ENCODE data around the gene CLPTM1L.

The CLPTM1L gene, protein sequence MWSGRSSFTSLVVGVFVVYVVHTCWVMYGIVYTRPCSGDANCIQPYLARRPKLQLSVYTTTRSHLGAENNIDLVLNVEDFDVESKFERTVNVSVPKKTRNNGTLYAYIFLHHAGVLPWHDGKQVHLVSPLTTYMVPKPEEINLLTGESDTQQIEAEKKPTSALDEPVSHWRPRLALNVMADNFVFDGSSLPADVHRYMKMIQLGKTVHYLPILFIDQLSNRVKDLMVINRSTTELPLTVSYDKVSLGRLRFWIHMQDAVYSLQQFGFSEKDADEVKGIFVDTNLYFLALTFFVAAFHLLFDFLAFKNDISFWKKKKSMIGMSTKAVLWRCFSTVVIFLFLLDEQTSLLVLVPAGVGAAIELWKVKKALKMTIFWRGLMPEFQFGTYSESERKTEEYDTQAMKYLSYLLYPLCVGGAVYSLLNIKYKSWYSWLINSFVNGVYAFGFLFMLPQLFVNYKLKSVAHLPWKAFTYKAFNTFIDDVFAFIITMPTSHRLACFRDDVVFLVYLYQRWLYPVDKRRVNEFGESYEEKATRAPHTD

DNA sequence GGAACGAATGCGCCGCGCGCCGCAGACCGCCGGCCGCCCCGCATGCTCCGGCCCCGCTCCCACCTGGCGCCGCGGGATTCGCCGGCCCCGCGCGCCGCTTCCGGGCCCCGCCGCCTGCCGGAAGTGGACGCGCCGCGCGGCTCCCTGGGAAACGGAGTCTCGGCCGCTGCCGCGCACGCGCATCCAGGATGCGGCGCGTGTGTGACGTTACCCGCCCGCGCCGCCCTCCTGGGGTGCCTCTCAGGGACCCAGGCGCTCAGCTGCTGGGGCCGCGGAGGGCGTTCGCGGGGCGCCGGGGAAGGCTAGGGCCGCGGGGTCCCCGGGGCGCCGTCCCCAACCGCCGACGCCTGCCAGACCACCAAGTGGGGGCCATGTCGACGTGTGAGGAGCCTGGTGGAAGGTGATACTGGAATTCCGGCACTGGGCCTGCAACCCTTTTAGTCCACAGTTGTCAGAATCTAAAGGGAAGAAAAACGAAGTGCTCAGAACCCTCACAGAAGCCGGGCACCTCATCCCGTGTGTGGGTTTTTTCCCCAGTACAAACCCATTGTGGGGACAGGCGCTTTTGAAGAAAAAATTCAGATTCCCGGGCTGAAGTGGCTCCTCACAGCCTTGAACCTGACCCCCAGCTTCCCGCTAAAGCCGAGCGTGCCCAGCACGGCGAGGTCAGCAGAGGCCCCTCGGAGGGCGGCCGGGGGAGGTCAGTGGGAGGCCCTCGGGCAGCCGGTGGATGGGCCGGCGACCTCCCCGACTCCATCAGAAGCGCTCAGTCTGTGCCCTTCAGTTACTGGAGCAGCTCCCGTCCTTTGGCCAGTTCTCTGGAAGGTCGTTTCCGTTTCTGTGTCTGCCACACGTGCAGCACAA lies at the start of gene CLPTM1L:
CLPTM1L (minus strand) TSS at position 125 of the 864 bp plus-strand sequence. CDS start 258 bp downstream, outside the sequence.
- Histone ChIP-seq H3K36me3 (ENCODE audit: insufficient read depth, low read length) (peaks cover 14% of the 10 kb centered on the region; the same call in 1 of the 2 replicates), H3K4me1 (ENCODE audit: insufficient read depth, low read length) (no peaks in the 10 kb centered on the region; the same call in 1 of the 2 replicates), H3K9me3 (ENCODE audit: control insufficient read depth, insufficient read depth, low read length) (no peaks in the 10 kb centered on the region), H3K9ac (ENCODE audit: low read depth, low read length) (peak within 1 kb of the TSS; percentile 96)

- Histone ChIP-seq H3K36me3 (ENCODE audit: insufficient read depth, low read length) (no peaks in the 10 kb centered on the region), H3K9me3 (ENCODE audit: control insufficient read depth, insufficient read depth, low read length) (no peaks in the 10 kb centered on the region), H3K9ac (ENCODE audit: low read depth, low read length) (no peak overlapping the region), H3K4me1 (ENCODE audit: insufficient read depth, low read length) (no peaks in the 10 kb centered on the region)
These were observed 48.9 kb upstream of the CLPTM1L start for GRCh38 chr5:1393571-1394501.

- Histone ChIP-seq H3K36me3 (ENCODE audit: insufficient read depth, low read length) (no peaks in the 10 kb centered on the region), H3K9me3 (ENCODE audit: control insufficient read depth, insufficient read depth, low read length) (no peaks in the 10 kb centered on the region), H3K9ac (ENCODE audit: low read depth, low read length) (no peak overlapping the region), H3K4me1 (ENCODE audit: insufficient read depth, low read length) (no peaks in the 10 kb centered on the region)
These were observed 48.1 kb upstream of the CLPTM1L start for GRCh38 chr5:1392801-1393565.

DNA sequence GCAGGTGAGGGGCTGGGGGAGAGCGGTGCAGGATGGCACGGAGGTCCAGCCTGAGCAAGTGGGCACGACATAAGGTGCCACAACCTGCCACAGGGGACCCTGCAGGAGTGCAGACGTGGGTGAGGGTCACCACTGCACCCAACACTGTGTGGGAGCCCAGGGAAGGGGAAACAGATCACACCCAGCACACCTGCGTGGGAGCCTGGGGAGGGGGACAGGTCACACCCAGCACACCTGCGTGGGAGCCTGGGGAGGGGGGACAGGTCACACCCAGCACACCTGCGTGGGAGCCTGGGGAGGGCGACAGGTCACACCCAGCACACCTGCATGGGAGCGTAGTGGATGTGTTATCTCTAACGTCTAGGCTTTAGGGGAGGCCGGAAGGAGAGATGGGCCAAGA lies 47.4 kb upstream of the CLPTM1L start:
- Histone ChIP-seq H3K9ac (ENCODE audit: low read depth, low read length) (no peak overlapping the region), H3K4me1 (ENCODE audit: insufficient read depth, low read length) (no peaks in the 10 kb centered on the region), H3K9me3 (ENCODE audit: control insufficient read depth, insufficient read depth, low read length) (no peaks in the 10 kb centered on the region), H3K36me3 (ENCODE audit: insufficient read depth, low read length) (no peaks in the 10 kb centered on the region)

DNA sequence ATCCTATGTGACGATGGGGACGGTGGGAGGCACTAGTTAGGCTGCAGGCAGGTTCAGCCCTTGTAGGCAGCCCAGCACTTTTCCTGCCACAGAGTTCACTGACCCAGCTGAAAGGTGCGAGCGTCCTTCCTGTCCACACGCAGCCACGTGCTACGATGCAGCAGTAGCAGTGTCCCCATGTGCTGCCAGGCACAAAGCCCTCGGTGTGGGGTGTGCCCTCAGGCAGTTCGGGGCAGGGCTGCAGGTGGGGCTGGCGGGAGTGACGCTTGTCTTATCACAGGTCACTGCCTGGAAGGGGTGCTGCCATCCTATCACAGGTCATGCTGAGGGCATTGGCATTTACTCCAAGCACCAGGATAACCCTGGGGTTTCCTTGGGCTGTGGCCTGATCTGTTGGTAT lies 46.8 kb upstream of the CLPTM1L start:
- no peaks in the 10 kb centered on the region for H3K36me3 ChIP-seq (ENCODE audit: insufficient read depth, low read length)
- H3K4me1 ChIP-seq (ENCODE audit: insufficient read depth, low read length), result no peaks in the 10 kb centered on the region
- no peak overlapping the region for H3K9ac ChIP-seq (ENCODE audit: low read depth, low read length)
- no peaks in the 10 kb centered on the region for H3K9me3 ChIP-seq (ENCODE audit: control insufficient read depth, insufficient read depth, low read length)

DNA sequence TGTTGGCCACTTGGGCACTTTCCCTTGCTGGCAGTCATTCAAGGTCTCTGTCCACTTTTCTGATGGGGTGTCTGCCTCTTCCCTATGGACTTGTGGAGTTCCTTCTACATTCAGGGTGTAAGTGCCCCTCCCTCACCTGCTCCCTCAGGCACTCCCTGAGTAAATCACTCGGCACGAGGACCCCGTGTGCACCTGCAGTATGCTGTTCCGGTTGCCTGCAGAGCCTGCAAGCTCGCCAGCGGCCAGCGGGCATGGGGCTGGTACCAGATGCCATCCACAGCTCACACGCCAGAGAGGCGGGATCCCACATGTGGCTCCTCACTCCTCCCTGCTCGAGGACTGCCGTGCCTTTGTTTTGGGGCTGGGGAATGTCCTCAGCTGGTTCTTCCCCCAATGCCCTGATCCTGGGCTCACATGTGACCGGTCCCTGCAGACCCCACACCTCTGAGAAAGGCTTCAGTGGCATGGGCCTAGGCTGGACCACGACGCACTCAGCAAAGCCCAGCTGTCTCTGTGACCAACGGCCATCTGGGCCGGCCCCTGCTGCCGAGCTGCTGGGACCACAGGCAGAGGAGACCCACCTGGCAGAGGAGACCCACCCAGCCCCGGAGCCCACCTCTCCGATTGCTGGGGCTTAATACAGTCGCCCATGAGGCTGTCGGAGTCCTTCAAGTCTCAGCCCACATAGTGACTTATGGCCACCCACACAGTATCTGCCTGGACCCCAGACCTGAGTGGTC lies 46.1 kb upstream of the CLPTM1L start:
- no peaks in the 10 kb centered on the region for H3K9me3 ChIP-seq (ENCODE audit: control insufficient read depth, insufficient read depth, low read length)
- no peaks in the 10 kb centered on the region for H3K36me3 ChIP-seq (ENCODE audit: insufficient read depth, low read length)
- H3K9ac ChIP-seq (ENCODE audit: low read depth, low read length), result no peak overlapping the region
- no peaks in the 10 kb centered on the region for H3K4me1 ChIP-seq (ENCODE audit: insufficient read depth, low read length)

GRCh38 chr5:1390333-1390732 lies 45.4 kb upstream of the CLPTM1L start:
- no peaks in the 10 kb centered on the region for H3K36me3 ChIP-seq (ENCODE audit: insufficient read depth, low read length)
- H3K9ac ChIP-seq (ENCODE audit: low read depth, low read length), result no peak overlapping the region
- no peaks in the 10 kb centered on the region for H3K9me3 ChIP-seq (ENCODE audit: control insufficient read depth, insufficient read depth, low read length)
- peaks cover 3% of the 10 kb centered on the region; the same call in 1 of the 2 replicates for H3K4me1 ChIP-seq (ENCODE audit: insufficient read depth, low read length)

GRCh38 chr5:1388383-1388967 lies 43.6 kb upstream of the CLPTM1L start:
- Histone ChIP-seq H3K9me3 (ENCODE audit: control insufficient read depth, insufficient read depth, low read length) (no peaks in the 10 kb centered on the region), H3K9ac (ENCODE audit: low read depth, low read length) (no peak overlapping the region), H3K4me1 (ENCODE audit: insufficient read depth, low read length) (peaks cover 4% of the 10 kb centered on the region; the same call in 1 of the 2 replicates), H3K36me3 (ENCODE audit: insufficient read depth, low read length) (no peaks in the 10 kb centered on the region)

GRCh38 chr5:1387876-1388275 lies 43.0 kb upstream of the CLPTM1L start:
- no peaks in the 10 kb centered on the region for H3K36me3 ChIP-seq (ENCODE audit: insufficient read depth, low read length)
- H3K9me3 ChIP-seq (ENCODE audit: control insufficient read depth, insufficient read depth, low read length), result no peaks in the 10 kb centered on the region
- no peak overlapping the region for H3K9ac ChIP-seq (ENCODE audit: low read depth, low read length)
- peaks cover 4% of the 10 kb centered on the region; the same call in 1 of the 2 replicates for H3K4me1 ChIP-seq (ENCODE audit: insufficient read depth, low read length)

DNA sequence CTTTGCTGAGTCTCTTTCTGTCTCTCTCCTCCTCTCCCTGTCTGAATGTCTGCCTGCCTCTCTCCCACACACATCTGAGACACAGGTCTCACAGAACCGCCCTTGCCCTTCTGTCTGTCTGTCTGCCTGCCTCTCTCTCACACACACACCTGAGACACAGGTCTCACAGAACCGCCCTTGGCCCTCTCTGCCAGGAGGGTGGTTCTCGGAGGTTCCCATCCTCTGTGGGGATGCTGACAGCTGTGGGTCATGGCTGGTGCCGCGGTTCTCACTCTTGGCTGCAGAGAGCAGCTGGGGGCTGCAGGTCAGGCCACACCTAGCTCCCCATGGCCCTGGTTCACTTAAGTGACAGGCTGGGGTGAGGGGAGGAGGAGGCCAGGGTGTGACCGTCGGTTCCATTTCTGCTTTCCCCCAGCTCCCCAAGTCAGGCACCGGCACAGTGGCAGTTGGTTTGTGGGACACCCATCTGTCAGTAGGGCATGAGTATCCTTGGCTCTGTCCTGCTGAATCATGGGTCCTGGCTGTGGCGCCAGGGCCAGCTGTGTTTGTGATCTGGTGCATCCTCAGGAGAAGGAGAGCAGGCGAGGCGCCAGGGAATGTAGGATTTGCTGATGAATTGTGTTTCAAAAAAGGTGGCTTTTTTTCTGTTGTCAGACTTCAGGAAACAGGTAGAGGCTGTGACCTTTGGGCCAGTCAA lies 42.3 kb upstream of the CLPTM1L start:
- H3K4me1 ChIP-seq (ENCODE audit: insufficient read depth, low read length), result peaks cover 4% of the 10 kb centered on the region; the same call in 1 of the 2 replicates
- H3K9me3 ChIP-seq (ENCODE audit: control insufficient read depth, insufficient read depth, low read length), result no peaks in the 10 kb centered on the region
- no peak overlapping the region for H3K9ac ChIP-seq (ENCODE audit: low read depth, low read length)
- H3K36me3 ChIP-seq (ENCODE audit: insufficient read depth, low read length), result no peaks in the 10 kb centered on the region

- no peaks in the 10 kb centered on the region for H3K36me3 ChIP-seq (ENCODE audit: insufficient read depth, low read length)
- H3K9me3 ChIP-seq (ENCODE audit: control insufficient read depth, insufficient read depth, low read length), result no peaks in the 10 kb centered on the region
These were observed 41.4 kb upstream of the CLPTM1L start for GRCh38 chr5:1386274-1386717.

More at GRCh38 chr5:1386274-1386717, 41.4 kb upstream of the CLPTM1L start:
- H3K9ac ChIP-seq (ENCODE audit: low read depth, low read length), result peak overlapping the region; percentile 59; the same call in 1 of the 2 replicates
- H3K4me1 ChIP-seq (ENCODE audit: insufficient read depth, low read length), result peaks cover 4% of the 10 kb centered on the region; the same call in 1 of the 2 replicates
